Measurements from ENCODE around the gene ENOX1.

Gene ENOX1

GRCh38 chr13:43785261-43785649 lies 1.5 kb downstream of the ENOX1 start:
- no peak for DNase-seq

GRCh38 chr13:43784496-43784895 lies 2.3 kb downstream of the ENOX1 start:
- no peak for DNase-seq

- DNase-seq: peak; percentile 26
Observed at GRCh38 chr13:43783820-43784219, 3.0 kb downstream of the ENOX1 start.

- DNase-seq: no peak
Observed at GRCh38 chr13:43782686-43783085, 4.1 kb downstream of the ENOX1 start.

- no peak for DNase-seq
Observed at GRCh38 chr13:43780666-43781065, 6.1 kb downstream of the ENOX1 start.

- no peak for DNase-seq
Observed at GRCh38 chr13:43776501-43777079, 10.2 kb downstream of the ENOX1 start.

GRCh38 chr13:43776006-43776405 lies 10.8 kb downstream of the ENOX1 start:
- DNase-seq: no peak

GRCh38 chr13:43773602-43774001 lies 13.2 kb downstream of the ENOX1 start:
- DNase-seq: no peak

GRCh38 chr13:43770871-43771270 lies 15.9 kb downstream of the ENOX1 start:
- DNase-seq: no peak

GRCh38 chr13:43769529-43769928 lies 17.2 kb downstream of the ENOX1 start:
- no peak for DNase-seq

- DNase-seq: no peak
Observed at GRCh38 chr13:43767341-43767931, 19.3 kb downstream of the ENOX1 start.

- no peak for DNase-seq
Observed at GRCh38 chr13:43766725-43767124, 20.0 kb downstream of the ENOX1 start.

GRCh38 chr13:43764349-43764748 lies 22.4 kb downstream of the ENOX1 start:
- DNase-seq: no peak

GRCh38 chr13:43763143-43763759 lies 23.5 kb downstream of the ENOX1 start:
- no peak for DNase-seq

GRCh38 chr13:43761616-43762315 lies 25.0 kb downstream of the ENOX1 start:
- no peak for DNase-seq

- no peak for DNase-seq
Observed at GRCh38 chr13:43760257-43760656, 26.5 kb downstream of the ENOX1 start.

- DNase-seq: no peak
Observed at GRCh38 chr13:43758834-43759233, 27.9 kb downstream of the ENOX1 start.

GRCh38 chr13:43757266-43757665 lies 29.5 kb downstream of the ENOX1 start:
- DNase-seq: no peak

- DNase-seq: no peak
Observed at GRCh38 chr13:43755844-43756243, 30.9 kb downstream of the ENOX1 start.

- DNase-seq: no peak
Observed at GRCh38 chr13:43751624-43752023, 35.1 kb downstream of the ENOX1 start.

GRCh38 chr13:43749503-43749902 lies 37.3 kb downstream of the ENOX1 start:
- no peak for DNase-seq

GRCh38 chr13:43744261-43745031 lies 42.3 kb downstream of the ENOX1 start:
- no peak for DNase-seq

- no peak for DNase-seq
Observed at GRCh38 chr13:43742911-43743310, 43.9 kb downstream of the ENOX1 start.

Measured in CD4-positive, alpha-beta T cell treated with Interleukin-12 subunit alpha and Interleukin-12 subunit beta, for 1 hour (primary cell).